ENCODE data around the gene REG1A.

GRCh38 chr2:79131687-79132086 lies 11.4 kb downstream of the REG1A start:
- TF ChIP-seq EZH2phosphoT487 (conservative IDR thresholded peaks at IDR 0.05; ENCODE audit: low read length): no peak
- TF ChIP-seq CTCF (IDR thresholded peaks at IDR 0.05; ENCODE audit: insufficient read depth, low read length, poor library complexity, severe bottlenecking): no peak
